Prostate gland (tissue), 2 donors: ENCODE measurements around the gene DGKQ. TPM values are rescaled to one million over a fixed set of nuclear protein-coding genes. Genes with fewer than 3 reads are reported as not detected.

Source experiments
- DNase-seq: peaks from one replicate; pipeline ENCODE4 v3.0.0-alpha.2; 2019; ENCODE audit warnings: low spot score
- H3K27ac ChIP-seq, 2 donors: fragments of 200-600 bp; sonication (generic); 2 replicates each; pipeline ENCODE4 v1.5.1; 2017 to 2019
- H3K27me3 ChIP-seq: fragments of 200-600 bp; sonication (generic); replicated peaks from 2 replicates; pipeline ENCODE4 v1.5.1; 2019; ENCODE audit not compliant: insufficient read depth
- H3K36me3 ChIP-seq, 2 donors: fragments of 200-600 bp; sonication (generic); 1 replicate in 1 of 2; 2 replicates in 1 of 2; pipeline versions ENCODE4 v1.5.1 to v1.8.1; 2017 to 2019
- H3K4me1 ChIP-seq: fragments of 200-600 bp; sonication (generic); replicated peaks from 2 replicates; pipeline ENCODE4 v1.5.1; 2019
- H3K4me3 ChIP-seq, 2 donors: fragments of 200-600 bp; sonication (generic); 2 replicates each; pipeline ENCODE4 v1.5.1; 2017 to 2019
- H3K9me3 ChIP-seq: fragments of 200-600 bp; sonication (generic); 2 replicates; pipeline ENCODE4 v1.5.1; 2017
- POLR2A ChIP-seq: fragments of 450-650 bp; IDR thresholded peaks from one replicate; pipeline ENCODE4 v1.6.1; 2016; ENCODE audit warnings: antibody characterized with exemption, mild to moderate bottlenecking
- POLR2AphosphoS5 ChIP-seq: sonication (generic); formaldehyde crosslinking; IDR thresholded peaks from one replicate; pipeline ENCODE4 v1.6.1; 2017; ENCODE audit warnings: antibody characterized with exemption
- WGBS: methylation state at CpG from one replicate; pipeline ENCODE4 v1.1.5; 2018; 5-methylcytosine and 5-hydroxymethylcytosine counted together
- intact Hi-C: fragments of 100-400 bp; cut with DNase I; formaldehyde crosslinking; loops from one replicate; pipeline ENCODE4 v1.14.2; 2022
- total RNA-seq, 2 donors: library from RNA; depleted of rRNA; stranded (reverse); fragments of >200 nt; gene quantifications; one replicate each; pipeline ENCODE4 v1.1.0, GENCODE V29; 2016
- TF ChIP-seq, protein P1 (sequence below), 4 experiments: fragments of 200-600 bp in 2 of 4; fragments of 450-650 bp in 2 of 4; sonication (generic) in 2 of 4; IDR thresholded peaks; 1 replicate in 3 of 4; 2 replicates in 1 of 4; pipeline ENCODE4 v1.5.1; 2016 to 2019; ENCODE audit warnings: antibody characterized with exemption in 4 of 4, mild to moderate bottlenecking in 2 of 4, moderate library complexity in 2 of 4

DGKQ gene
- total RNA-seq, 2 donors from 2014 or later = 10.4 to 17.1 TPM

GRCh38 chr4:1017211-1017610, 43.8 kb upstream of the DGKQ start:
- Histone ChIP-seq H3K36me3 (no peaks in the 10 kb centered on the region), H3K4me3 (no peak overlapping the region), H3K27ac (no peak overlapping the region), H3K9me3 (no peaks in the 10 kb centered on the region), H3K27me3 (no peaks in the 10 kb centered on the region), H3K4me1 (no peaks in the 10 kb centered on the region)
- no peak for DNase-seq
- TF ChIP-seq POLR2AphosphoS5 (no peak), POLR2A (no peak)
- TF ChIP-seq, protein P1, sequence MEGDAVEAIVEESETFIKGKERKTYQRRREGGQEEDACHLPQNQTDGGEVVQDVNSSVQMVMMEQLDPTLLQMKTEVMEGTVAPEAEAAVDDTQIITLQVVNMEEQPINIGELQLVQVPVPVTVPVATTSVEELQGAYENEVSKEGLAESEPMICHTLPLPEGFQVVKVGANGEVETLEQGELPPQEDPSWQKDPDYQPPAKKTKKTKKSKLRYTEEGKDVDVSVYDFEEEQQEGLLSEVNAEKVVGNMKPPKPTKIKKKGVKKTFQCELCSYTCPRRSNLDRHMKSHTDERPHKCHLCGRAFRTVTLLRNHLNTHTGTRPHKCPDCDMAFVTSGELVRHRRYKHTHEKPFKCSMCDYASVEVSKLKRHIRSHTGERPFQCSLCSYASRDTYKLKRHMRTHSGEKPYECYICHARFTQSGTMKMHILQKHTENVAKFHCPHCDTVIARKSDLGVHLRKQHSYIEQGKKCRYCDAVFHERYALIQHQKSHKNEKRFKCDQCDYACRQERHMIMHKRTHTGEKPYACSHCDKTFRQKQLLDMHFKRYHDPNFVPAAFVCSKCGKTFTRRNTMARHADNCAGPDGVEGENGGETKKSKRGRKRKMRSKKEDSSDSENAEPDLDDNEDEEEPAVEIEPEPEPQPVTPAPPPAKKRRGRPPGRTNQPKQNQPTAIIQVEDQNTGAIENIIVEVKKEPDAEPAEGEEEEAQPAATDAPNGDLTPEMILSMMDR (IDR thresholded peaks at IDR 0.05) = no peak
- intact Hi-C loops = no loop called here
- 95% methylated on average over 11 of the region's 16 CpGs for WGBS

- Histone ChIP-seq H3K27me3 (no peaks in the 10 kb centered on the region), H3K36me3 (no peaks in the 10 kb centered on the region), H3K9me3 (no peaks in the 10 kb centered on the region), H3K27ac (no peak overlapping the region), H3K4me3 (no peak overlapping the region), H3K4me1 (peaks cover under 1% of the 10 kb centered on the region)
- DNase-seq = no peak
- TF ChIP-seq POLR2AphosphoS5 = no peak
- TF ChIP-seq, protein P1 (IDR thresholded peaks at IDR 0.05) = no peak
- intact Hi-C loops = no loop called here
- 85% methylated on average over 10 of the region's 10 CpGs for WGBS
These were observed 42.4 kb upstream of the DGKQ start for GRCh38 chr4:1015746-1016145.

GRCh38 chr4:1015179-1015578, 41.8 kb upstream of the DGKQ start:
- intact Hi-C loops = no loop called here
- 76% methylated on average over 8 of the region's 8 CpGs for WGBS
- Histone ChIP-seq H3K4me1 (peaks cover 6% of the 10 kb centered on the region), H3K9me3 (no peaks in the 10 kb centered on the region), H3K27ac (no peak overlapping the region), H3K27me3 (no peaks in the 10 kb centered on the region), H3K4me3 (no peak overlapping the region), H3K36me3 (no peaks in the 10 kb centered on the region)
- no peak for DNase-seq
- TF ChIP-seq POLR2AphosphoS5 = no peak
- TF ChIP-seq, protein P1 (IDR thresholded peaks at IDR 0.05) = no peak
- TF ChIP-seq POLR2A = no peak

DNA sequence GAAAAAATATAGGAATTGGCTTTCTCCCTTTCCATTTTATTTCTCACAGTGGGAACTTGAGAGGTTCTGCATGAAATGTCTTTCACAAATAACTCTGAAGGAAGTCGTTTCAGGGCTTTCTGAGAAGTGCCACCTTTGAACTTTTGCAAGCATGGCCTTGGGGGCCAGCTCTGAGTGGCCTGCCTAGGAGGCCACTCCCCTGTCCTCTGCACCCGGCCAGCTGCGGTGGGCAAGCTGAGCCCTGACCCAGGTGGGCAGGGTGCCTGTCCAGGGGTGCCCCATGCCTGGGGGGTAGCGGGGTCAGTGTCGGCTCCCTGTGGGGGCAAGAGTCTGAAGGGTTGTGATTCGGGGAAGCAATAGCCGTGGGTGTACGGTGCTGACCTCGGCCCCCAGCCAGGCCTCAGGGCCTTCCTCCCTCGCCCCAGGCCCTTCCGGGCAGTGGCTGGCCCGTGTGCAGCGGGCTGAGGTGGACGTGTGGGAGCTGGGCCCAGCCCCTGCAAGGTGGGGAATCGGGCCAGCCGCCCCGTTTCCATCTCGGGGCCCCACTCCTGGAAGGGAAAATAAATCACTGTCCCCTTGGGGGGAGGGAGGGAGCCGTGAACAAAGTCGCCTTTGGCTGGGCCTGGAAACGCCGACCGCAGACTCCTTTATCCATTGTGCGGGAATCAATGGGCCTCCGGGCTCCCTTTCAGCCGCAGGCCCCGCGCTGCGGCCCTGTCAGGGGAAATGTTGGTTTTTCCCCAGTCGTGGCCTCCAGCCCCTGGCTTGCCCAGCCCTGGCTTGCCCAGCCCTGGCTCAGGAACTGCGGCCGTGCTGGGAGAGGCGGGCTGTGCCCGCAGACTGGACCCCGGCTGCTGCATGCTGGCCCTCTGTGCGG, 41.2 kb upstream of the DGKQ start:
- no peaks in the 10 kb centered on the region for H3K36me3 ChIP-seq
- DNase-seq = no peak
- H3K4me3 ChIP-seq = no peak overlapping the region
- 75% methylated on average over 35 of the region's 36 CpGs for WGBS
- no peak for TF ChIP-seq POLR2A
- TF ChIP-seq, protein P1 (IDR thresholded peaks at IDR 0.05) = no peak
- H3K27me3 ChIP-seq = no peaks in the 10 kb centered on the region
- H3K4me1 ChIP-seq = peaks cover 8% of the 10 kb centered on the region
- intact Hi-C loops = no loop called here
- no peaks in the 10 kb centered on the region for H3K9me3 ChIP-seq
- H3K27ac ChIP-seq = no peak overlapping the region
